GM23338 (cell line): ENCODE measurements around the gene CDH4. TPM values are rescaled to one million over a fixed set of nuclear protein-coding genes. Genes with fewer than 3 reads are reported as not detected.

Experiments
- ATAC-seq: fragments of 200-7000 bp; cut with Tn5 transposase; 3 replicates; pipeline ENCODE4 v1.9.1; 2020
- DNase-seq: peaks from one replicate; pipeline ENCODE4 v3.0.0-alpha.2; 2015; ENCODE audit warnings: low spot score
- H2AFZ ChIP-seq: fragments of 200-600 bp; sonication (generic); 2 replicates; pipeline ENCODE4 v1.8.0; 2016; ENCODE audit warnings: antibody characterized with exemption, mild to moderate bottlenecking, moderate library complexity
- H3F3A ChIP-seq: fragments of 200-600 bp; sonication (generic); replicated peaks from 2 replicates; pipeline ENCODE4 v1.8.0; 2017; ENCODE audit warnings: antibody characterized with exemption, mixed run types, low read depth
- H3K27ac ChIP-seq: fragments of 200-600 bp; sonication (generic); 2 replicates; pipeline ENCODE4 v1.6.1; 2016; ENCODE audit warnings: low read depth
- H3K27me3 ChIP-seq: fragments of 200-600 bp; sonication (generic); 2 replicates; pipeline ENCODE4 v1.8.0; 2016; ENCODE audit warnings: mild to moderate bottlenecking, mixed run types, moderate library complexity; ENCODE audit not compliant: insufficient read depth
- H3K36me3 ChIP-seq: fragments of 200-600 bp; sonication (generic); 2 replicates; pipeline ENCODE4 v1.8.0; 2016; ENCODE audit warnings: mild to moderate bottlenecking; ENCODE audit not compliant: insufficient read depth
- H3K4me1 ChIP-seq: fragments of 200-600 bp; sonication (generic); 2 replicates; pipeline ENCODE4 v1.8.0; 2016; ENCODE audit warnings: mild to moderate bottlenecking, moderate library complexity; ENCODE audit not compliant: insufficient read depth
- H3K4me2 ChIP-seq: fragments of 200-600 bp; sonication (generic); 2 replicates; pipeline ENCODE4 v1.7.1; 2017; ENCODE audit warnings: mixed run types
- H3K4me3 ChIP-seq: fragments of 200-600 bp; sonication (generic); 2 replicates; pipeline ENCODE4 v1.6.1; 2016; ENCODE audit warnings: mixed run types
- H3K79me2 ChIP-seq: fragments of 200-600 bp; sonication (generic); replicated peaks from 2 replicates; pipeline ENCODE4 v1.8.0; 2017; ENCODE audit warnings: mild to moderate bottlenecking; ENCODE audit not compliant: insufficient read depth
- H3K9me2 ChIP-seq: fragments of 200-600 bp; sonication (generic); 2 replicates; pipeline ENCODE4 v1.8.0; 2017; ENCODE audit not compliant: insufficient read depth
- H4K20me1 ChIP-seq: fragments of 200-600 bp; sonication (generic); replicated peaks from 2 replicates; pipeline ENCODE4 v1.8.0; 2017; ENCODE audit warnings: mild to moderate bottlenecking; ENCODE audit not compliant: insufficient read depth
- H3K27ac Mint-ChIP-seq: 2 replicates; pipeline ENCODE4 v1.8.0; 2020; ENCODE audit warnings: inconsistent platforms, mild to moderate bottlenecking, moderate library complexity, mixed read lengths
- H3K27me3 Mint-ChIP-seq: 3 replicates; pipeline ENCODE4 v1.8.0; 2022; ENCODE audit warnings: low read depth, mild to moderate bottlenecking, moderate library complexity, mixed read lengths, inconsistent platforms; ENCODE audit not compliant: insufficient read depth, poor library complexity
- H3K36me3 Mint-ChIP-seq: 3 replicates; pipeline ENCODE4 v1.8.0; 2021; ENCODE audit warnings: low read depth, mild to moderate bottlenecking, inconsistent platforms, moderate library complexity, mixed read lengths
- H3K4me1 Mint-ChIP-seq: 3 replicates; pipeline ENCODE4 v1.8.0; 2020; ENCODE audit warnings: mild to moderate bottlenecking, inconsistent platforms, mixed read lengths
- H3K4me3 Mint-ChIP-seq: 3 replicates; pipeline ENCODE4 v1.8.0; 2021; ENCODE audit warnings: moderate library complexity, mild to moderate bottlenecking, inconsistent platforms, mixed read lengths
- H3K9me3 Mint-ChIP-seq: 3 replicates; pipeline ENCODE4 v1.8.0; 2020; ENCODE audit warnings: moderate library complexity, mild to moderate bottlenecking, inconsistent platforms, mixed read lengths
- CTCF ChIP-seq, 2 experiments: fragments of 200-600 bp in 1 of 2; sonication (generic) in 1 of 2; conservative IDR thresholded peaks; 2 replicates each; pipeline versions ENCODE4 v1.5.1 to v1.6.1; 2016 to 2017; ENCODE audit warnings: antibody characterized with exemption in 2 of 2, low read depth in 2 of 2, mild to moderate bottlenecking in 2 of 2, moderate library complexity in 1 of 2
- ETS1 ChIP-seq: IDR thresholded peaks from 2 replicates; pipeline ENCODE4 v1.6.1; 2016; ENCODE audit warnings: antibody characterized with exemption
- NANOG ChIP-seq: IDR thresholded peaks from 2 replicates; pipeline ENCODE4 v1.6.1; 2016; ENCODE audit warnings: antibody characterized with exemption, borderline replicate concordance
- REST ChIP-seq: IDR thresholded peaks from one replicate; pipeline ENCODE4 v1.6.1; 2018; ENCODE audit warnings: antibody characterized with exemption; ENCODE audit not compliant: unreplicated experiment
- polyA plus RNA-seq: library from polyadenylated mRNA; unstranded; fragments of >200 nt; fragmentation: Nextera tagmentation; extraction: Ambion mirVana; gene quantifications from 2 replicates; pipeline ENCODE4 v1.2.1, GENCODE V29; 2016
- total RNA-seq: library from RNA; depleted of rRNA; stranded (reverse); fragments of >200 nt; shearing (Covaris generic); gene quantifications from 2 replicates; pipeline ENCODE4 v1.2.3, GENCODE V29; 2014

CDH4 gene
- total and polyA plus RNA-seq, 2 experiments from 2014 or later = 1.2 to 4.2 TPM

GRCh38 chr20:61762886-61763739 is 511.1 kb downstream of the CDH4 start (continued):
- no peak for TF ChIP-seq CTCF (conservative IDR thresholded peaks at IDR 0.05; ENCODE audit: low read depth in 2 of 2)
- TF ChIP-seq ETS1 = no peak

GRCh38 chr20:61763740-61764400 is 511.8 kb downstream of the CDH4 start:
- H3K27me3 ChIP-seq = no peaks in the 10 kb centered on the region
- H3F3A ChIP-seq = no peaks in the 10 kb centered on the region
- Mint-ChIP-seq H3K27me3 (peaks cover 8% of the 10 kb centered on the region), H3K9me3 (no peaks in the 10 kb centered on the region), H3K36me3 (no peaks in the 10 kb centered on the region), H3K4me1 (peaks cover 2% of the 10 kb centered on the region; the same call in 2 of the 3 replicates), H3K27ac (no peak overlapping the region), H3K4me3 (no peak overlapping the region)
- no peaks in the 10 kb centered on the region for H3K4me1 ChIP-seq
- H3K9me2 ChIP-seq = no peaks in the 10 kb centered on the region
- no peak for TF ChIP-seq NANOG
- no peak for TF ChIP-seq REST
- H3K27ac ChIP-seq = no peak overlapping the region
- H3K36me3 ChIP-seq = no peaks in the 10 kb centered on the region
- no peak for ATAC-seq
- H4K20me1 ChIP-seq = no peaks in the 10 kb centered on the region
- no peak overlapping the region for H2AFZ ChIP-seq
- H3K4me3 ChIP-seq = no peak overlapping the region
- H3K79me2 ChIP-seq = no peaks in the 10 kb centered on the region
- H3K4me2 ChIP-seq = no peak overlapping the region
- no peak for DNase-seq
